Neuronal stem cell (in vitro differentiated cells): ENCODE data around the gene PLAC1.

Experiments used
- DNase-seq: peaks from one replicate; pipeline ENCODE4 v3.0.0-alpha.2; 2013; ENCODE audit warnings: low spot score
- H2AFZ ChIP-seq: one replicate; pipeline ENCODE4 v1.6.1; 2013; ENCODE audit warnings: mild to moderate bottlenecking, low read length, inconsistent platforms
- H2AK5ac ChIP-seq: 2 replicates; pipeline ENCODE4 v1.6.1; 2013; ENCODE audit warnings: low read depth, mild to moderate bottlenecking, inconsistent platforms, low read length, moderate library complexity, mixed read lengths
- H2BK120ac ChIP-seq: 2 replicates; pipeline ENCODE4 v1.6.1; 2013; ENCODE audit warnings: low read depth, mild to moderate bottlenecking, inconsistent platforms, low read length, moderate library complexity, mixed read lengths
- H2BK12ac ChIP-seq: one replicate; pipeline ENCODE4 v1.6.1; 2013; ENCODE audit warnings: low read length, inconsistent platforms
- H2BK15ac ChIP-seq: 2 replicates; pipeline ENCODE4 v1.6.1; 2013; ENCODE audit warnings: mild to moderate bottlenecking, low read length, inconsistent platforms, mixed read lengths
- H2BK5ac ChIP-seq: one replicate; pipeline ENCODE4 v1.6.1; 2013; ENCODE audit warnings: inconsistent platforms, mild to moderate bottlenecking, low read length, moderate library complexity
- H3K14ac ChIP-seq: one replicate; pipeline ENCODE4 v1.6.1; 2013; ENCODE audit warnings: low read length, inconsistent platforms
- H3K18ac ChIP-seq: 2 replicates; pipeline ENCODE4 v1.6.1; 2013; ENCODE audit warnings: low read length, inconsistent platforms
- H3K23ac ChIP-seq: 2 replicates; pipeline ENCODE4 v1.6.1; 2013; ENCODE audit warnings: low read depth, mild to moderate bottlenecking, mixed read lengths, low read length, inconsistent platforms; ENCODE audit not compliant: poor library complexity
- H3K27ac ChIP-seq: replicated peaks from 3 replicates; pipeline ENCODE4 v1.5.1; 2013; ENCODE audit warnings: low read length, inconsistent platforms
- H3K27me3 ChIP-seq, 3 experiments: 2 replicates each; pipeline ENCODE4 v1.6.1; 2013; ENCODE audit warnings: low read length in 3 of 3, mild to moderate bottlenecking in 2 of 3, inconsistent platforms in 1 of 3, low read depth in 1 of 3, mixed read lengths in 1 of 3, moderate library complexity in 1 of 3; ENCODE audit not compliant: control insufficient read depth in 3 of 3, insufficient read depth in 3 of 3
- H3K36me3 ChIP-seq, 2 donors: replicated peaks in 1 of 2; 2 replicates each; pipeline ENCODE4 v1.6.1; 2013; ENCODE audit warnings: low read length in 2 of 2; ENCODE audit not compliant: control insufficient read depth in 2 of 2, insufficient read depth in 2 of 2
- H3K4ac ChIP-seq: 2 replicates; pipeline ENCODE4 v1.6.1; 2013; ENCODE audit warnings: inconsistent platforms, mild to moderate bottlenecking, low read length, moderate library complexity
- H3K4me1 ChIP-seq, 2 donors: 1 replicate in 1 of 2; 2 replicates in 1 of 2; pipeline ENCODE4 v1.6.1; 2013; ENCODE audit warnings: low read length in 2 of 2, low read depth in 1 of 2; ENCODE audit not compliant: control insufficient read depth in 2 of 2, insufficient read depth in 1 of 2
- H3K4me2 ChIP-seq: one replicate; pipeline ENCODE4 v1.6.1; 2013; ENCODE audit warnings: mild to moderate bottlenecking, low read length, inconsistent platforms; ENCODE audit not compliant: insufficient read depth, poor library complexity, severe bottlenecking
- H3K4me3 ChIP-seq, 2 donors: 2 replicates each; pipeline ENCODE4 v1.5.1; 2013; ENCODE audit warnings: low read length in 2 of 2, mild to moderate bottlenecking in 2 of 2, inconsistent platforms in 1 of 2, moderate library complexity in 1 of 2
- H3K79me1 ChIP-seq: one replicate; pipeline ENCODE4 v1.6.1; 2013; ENCODE audit warnings: low read depth, mild to moderate bottlenecking, inconsistent platforms, low read length, moderate library complexity
- H3K9ac ChIP-seq: one replicate; pipeline ENCODE4 v1.6.1; 2013; ENCODE audit warnings: mild to moderate bottlenecking, low read depth, low read length, inconsistent platforms; ENCODE audit not compliant: poor library complexity
- H3K9me3 ChIP-seq, 2 donors: replicated peaks in 1 of 2; 2 replicates each; pipeline versions ENCODE3 to v1.6.1; 2013; ENCODE audit warnings: low read length in 2 of 2, mild to moderate bottlenecking in 2 of 2, inconsistent platforms in 1 of 2, low read depth in 1 of 2, mixed read lengths in 1 of 2, moderate library complexity in 1 of 2; ENCODE audit not compliant: control insufficient read depth in 2 of 2, insufficient read depth in 1 of 2
- H4K8ac ChIP-seq: one replicate; pipeline ENCODE4 v1.6.1; 2013; ENCODE audit warnings: low read depth, mild to moderate bottlenecking, inconsistent platforms, low read length, moderate library complexity
- H4K91ac ChIP-seq: one replicate; pipeline ENCODE4 v1.6.1; 2013; ENCODE audit warnings: low read length, low read depth, mild to moderate bottlenecking, inconsistent platforms; ENCODE audit not compliant: poor library complexity
- WGBS, 2 donors: extraction: QIAGEN DNeasy Blood & Tissue Kit; methylation state at CpG; one replicate each; pipeline ENCODE4 v1.1.7; 2013; ENCODE audit warnings: missing lambda C conversion rate in 2 of 2, mixed read lengths in 1 of 2; ENCODE audit not compliant: insufficient read length in 2 of 2, insufficient replicate concordance in 1 of 2; ENCODE audit errors: extremely low coverage in 2 of 2; 5-methylcytosine and 5-hydroxymethylcytosine counted together

Gene PLAC1

GRCh38 chrX:134588806-134589205, 69.5 kb downstream of the PLAC1 start:
- Histone ChIP-seq H3K9ac (no peak overlapping the region), H3K9me3 (no peaks in the 10 kb centered on the region), H3K36me3 (no peaks in the 10 kb centered on the region), H3K79me1 (no peaks in the 10 kb centered on the region), H2AFZ (no peak overlapping the region), H4K8ac (no peak overlapping the region), H3K4me3 (no peak overlapping the region), H3K4me2 (no peak overlapping the region), H2BK15ac (no peak overlapping the region), H3K18ac (no peak overlapping the region), H4K91ac (no peak overlapping the region), H2BK120ac (no peak overlapping the region), H2BK12ac (no peak overlapping the region), H3K4ac (no peak overlapping the region), H3K4me1 (no peaks in the 10 kb centered on the region), H3K14ac (no peak overlapping the region), H3K27me3 (peaks cover 0 to 16% (median 0%) of the 10 kb centered on the region in 3 experiments), H2AK5ac (no peak overlapping the region), H3K23ac (no peak overlapping the region), H3K27ac (no peak overlapping the region), H2BK5ac (no peak overlapping the region)
- WGBS, 2 donors = no CpG with 5 or more reads among the region's 3 CpGs
- DNase-seq = no peak

GRCh38 chrX:134580907-134581306, 77.4 kb downstream of the PLAC1 start:
- no peak overlapping the region for H3K27ac ChIP-seq

DNA sequence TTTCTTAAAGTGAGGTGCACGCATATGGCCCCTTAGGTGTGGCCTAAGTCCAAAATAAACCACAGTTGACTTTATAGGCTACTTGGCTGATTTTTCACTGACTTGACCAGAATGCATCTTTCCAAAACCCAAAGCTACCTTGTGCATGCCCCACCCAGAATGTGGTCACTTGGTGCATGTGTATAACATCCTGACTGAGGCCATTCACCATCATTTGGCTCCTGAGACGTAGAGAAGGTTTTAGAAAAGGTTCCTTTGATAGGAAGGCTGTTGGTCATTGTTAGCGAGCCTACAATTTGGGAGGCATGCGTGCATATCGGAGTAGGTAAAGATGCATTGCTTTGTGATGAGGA, 84.6 kb downstream of the PLAC1 start:
- H2BK5ac ChIP-seq = no peak overlapping the region
- H3K27me3 ChIP-seq = peaks cover 0 to 10% (median 0%) of the 10 kb centered on the region in 3 experiments
- H3K36me3 ChIP-seq = no peaks in the 10 kb centered on the region
- H2BK120ac ChIP-seq = no peak overlapping the region
- no peak overlapping the region for H4K91ac ChIP-seq
- no peaks in the 10 kb centered on the region for H3K9me3 ChIP-seq
- no peak overlapping the region for H3K4ac ChIP-seq
- no peak overlapping the region for H3K14ac ChIP-seq
- H2BK12ac ChIP-seq = no peak overlapping the region
- no peak for DNase-seq
- no peak overlapping the region for H4K8ac ChIP-seq
- H3K4me1 ChIP-seq = peaks cover 2 to 3% of the 10 kb centered on the region in 2 donors
- H2BK15ac ChIP-seq = no peak overlapping the region
- H3K79me1 ChIP-seq = no peaks in the 10 kb centered on the region
- H3K9ac ChIP-seq = no peak overlapping the region
- H3K4me3 ChIP-seq = no peak overlapping the region
- no peak overlapping the region for H3K4me2 ChIP-seq
- no peak overlapping the region for H3K18ac ChIP-seq
- H3K23ac ChIP-seq = no peak overlapping the region
- H2AK5ac ChIP-seq = no peak overlapping the region
- H2AFZ ChIP-seq = no peak overlapping the region
- H3K27ac ChIP-seq = no peak overlapping the region
- WGBS, 2 donors = no CpG with 5 or more reads among the region's 5 CpGs

More at GRCh38 chrX:134580907-134581306, 77.4 kb downstream of the PLAC1 start:
- Histone ChIP-seq H3K4me1 (no peaks in the 10 kb centered on the region), H2BK15ac (no peak overlapping the region), H3K4me3 (no peak overlapping the region), H3K9ac (no peak overlapping the region), H3K27me3 (peaks cover 0 to 25% (median 0%) of the 10 kb centered on the region in 3 experiments), H2BK120ac (no peak overlapping the region), H2BK5ac (no peak overlapping the region), H2AFZ (no peak overlapping the region), H3K4me2 (no peak overlapping the region), H4K91ac (no peak overlapping the region), H3K18ac (no peak overlapping the region), H3K79me1 (no peaks in the 10 kb centered on the region), H4K8ac (no peak overlapping the region), H3K4ac (no peak overlapping the region), H3K9me3 (no peaks in the 10 kb centered on the region), H2BK12ac (no peak overlapping the region), H3K23ac (no peak overlapping the region), H3K14ac (no peak overlapping the region), H3K36me3 (no peaks in the 10 kb centered on the region), H2AK5ac (no peak overlapping the region)
- no CpG with 5 or more reads among the region's 1 CpG for WGBS, 2 donors
- DNase-seq = no peak

- Histone ChIP-seq H3K4me3 (no peak overlapping the region), H3K14ac (no peak overlapping the region), H3K9ac (no peak overlapping the region), H3K27me3 (peaks cover 0 to 10% (median 0%) of the 10 kb centered on the region in 3 experiments), H3K79me1 (no peaks in the 10 kb centered on the region), H4K8ac (no peak overlapping the region), H3K23ac (no peak overlapping the region), H2BK120ac (no peak overlapping the region), H2BK15ac (no peak overlapping the region), H2BK12ac (no peak overlapping the region), H3K27ac (no peak overlapping the region), H2AFZ (no peak overlapping the region), H3K18ac (no peak overlapping the region), H2AK5ac (no peak overlapping the region), H3K4me2 (no peak overlapping the region), H4K91ac (no peak overlapping the region), H3K36me3 (no peaks in the 10 kb centered on the region), H3K4me1 (peaks cover 2 to 3% of the 10 kb centered on the region in 2 donors), H3K9me3 (no peaks in the 10 kb centered on the region), H3K4ac (no peak overlapping the region), H2BK5ac (no peak overlapping the region)
- WGBS, 2 donors = no CpG with 5 or more reads among the region's 5 CpGs
- DNase-seq = no peak
These were observed 85.2 kb downstream of the PLAC1 start for GRCh38 chrX:134572816-134573682.
